Adrenal gland (tissue), 5 donors: ENCODE results near the gene CLTRN.

ENCODE experiments used
- POLR2A ChIP-seq, 2 donors: fragments of 450-650 bp; IDR thresholded peaks; one replicate each; pipeline ENCODE4 v1.6.1; 2017; ENCODE audit warnings: antibody characterized with exemption in 2 of 2, mild to moderate bottlenecking in 2 of 2, moderate library complexity in 1 of 2
- TF ChIP-seq, protein P1 (sequence below), 6 experiments: fragments of 450-650 bp in 4 of 6; fragments of 200-600 bp in 2 of 6; sonication (generic) in 1 of 6; IDR thresholded peaks; 1 replicate in 5 of 6; 2 replicates in 1 of 6; pipeline versions ENCODE4 v1.5.1 to v1.8.0; 2016 to 2021; ENCODE audit warnings: antibody characterized with exemption in 6 of 6, mild to moderate bottlenecking in 2 of 6, moderate library complexity in 1 of 6
- donor health status: DM: no; HTN: no; CAD: no.

DNA sequence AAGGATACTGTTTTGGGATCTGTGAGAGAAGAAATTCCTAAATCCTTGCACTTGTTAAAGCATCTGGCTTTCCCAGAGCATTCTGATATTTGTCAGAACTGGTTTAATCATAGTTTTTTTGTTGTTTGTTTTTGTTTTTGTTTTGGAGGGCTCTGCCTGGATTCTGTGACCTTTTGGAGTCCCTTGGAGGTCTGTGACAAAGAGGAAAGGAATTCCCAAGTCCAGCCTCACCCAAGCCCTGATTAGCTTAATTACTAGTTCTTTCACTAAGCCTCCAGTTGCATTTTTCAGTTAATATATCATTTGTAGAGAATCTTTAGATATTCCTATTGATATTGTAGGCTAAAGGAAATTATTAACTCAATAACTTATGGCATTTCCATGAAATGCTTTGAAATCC is 64.6 kb downstream of the CLTRN start:
- no peak for TF ChIP-seq POLR2A (IDR thresholded peaks at IDR 0.05)
- TF ChIP-seq, protein P1, sequence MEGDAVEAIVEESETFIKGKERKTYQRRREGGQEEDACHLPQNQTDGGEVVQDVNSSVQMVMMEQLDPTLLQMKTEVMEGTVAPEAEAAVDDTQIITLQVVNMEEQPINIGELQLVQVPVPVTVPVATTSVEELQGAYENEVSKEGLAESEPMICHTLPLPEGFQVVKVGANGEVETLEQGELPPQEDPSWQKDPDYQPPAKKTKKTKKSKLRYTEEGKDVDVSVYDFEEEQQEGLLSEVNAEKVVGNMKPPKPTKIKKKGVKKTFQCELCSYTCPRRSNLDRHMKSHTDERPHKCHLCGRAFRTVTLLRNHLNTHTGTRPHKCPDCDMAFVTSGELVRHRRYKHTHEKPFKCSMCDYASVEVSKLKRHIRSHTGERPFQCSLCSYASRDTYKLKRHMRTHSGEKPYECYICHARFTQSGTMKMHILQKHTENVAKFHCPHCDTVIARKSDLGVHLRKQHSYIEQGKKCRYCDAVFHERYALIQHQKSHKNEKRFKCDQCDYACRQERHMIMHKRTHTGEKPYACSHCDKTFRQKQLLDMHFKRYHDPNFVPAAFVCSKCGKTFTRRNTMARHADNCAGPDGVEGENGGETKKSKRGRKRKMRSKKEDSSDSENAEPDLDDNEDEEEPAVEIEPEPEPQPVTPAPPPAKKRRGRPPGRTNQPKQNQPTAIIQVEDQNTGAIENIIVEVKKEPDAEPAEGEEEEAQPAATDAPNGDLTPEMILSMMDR (IDR thresholded peaks at IDR 0.05) = no peak
